Activated naive CD4-positive, alpha-beta T cell treated with Interleukin-2 at 50 U/mL for 16 hours (primary cell): Measurements from ENCODE around the gene SIGLEC10.
"Not testable (repeated sequence)": the region's sequence is repeated elsewhere in the genome, so short reads cannot be mapped to it uniquely, and the experiment has no call there.

Experiments used
- DNase-seq: peaks from one replicate; pipeline ENCODE4 v3.0.0-alpha.2; 2020

SIGLEC10 gene

GRCh38 chr19:51417107-51417809 is at the start of gene SIGLEC10:
SIGLEC10 (minus strand) TSS chr19:51417642; CDS start chr19:51417581, 61 bp downstream.
- no peak for DNase-seq

GRCh38 chr19:51466723-51467122 is 49.3 kb upstream of the SIGLEC10 start:
- DNase-seq, result no peak

GRCh38 chr19:51463976-51464581 is 46.6 kb upstream of the SIGLEC10 start:
- DNase-seq, result not testable (repeated sequence)

- DNase-seq, result no peak
These were observed 45.2 kb upstream of the SIGLEC10 start for GRCh38 chr19:51462681-51463080.

- DNase-seq, result no peak
These were observed 44.8 kb upstream of the SIGLEC10 start for GRCh38 chr19:51462276-51462675.

- DNase-seq, result no peak
These were observed 44.3 kb upstream of the SIGLEC10 start for GRCh38 chr19:51461723-51462161.

GRCh38 chr19:51460164-51460992 is 42.9 kb upstream of the SIGLEC10 start:
- DNase-seq, result no peak

GRCh38 chr19:51458899-51459505 is 41.6 kb upstream of the SIGLEC10 start:
- DNase-seq, result no peak

GRCh38 chr19:51458051-51458645 is 40.7 kb upstream of the SIGLEC10 start, which contains the start of gene SIGLEC8:
SIGLEC8 (minus strand) TSS chr19:51458454; CDS start chr19:51458387, 67 bp downstream.
- no peak for DNase-seq

GRCh38 chr19:51457351-51458013 is 40.0 kb upstream of the SIGLEC10 start:
- DNase-seq, result no peak

GRCh38 chr19:51456541-51457290 is 39.3 kb upstream of the SIGLEC10 start:
- DNase-seq, result no peak

GRCh38 chr19:51450730-51451307 is 33.4 kb upstream of the SIGLEC10 start:
- peak; percentile 57 for DNase-seq

- peak; percentile 52 for DNase-seq
These were observed 31.1 kb upstream of the SIGLEC10 start for GRCh38 chr19:51448411-51449016.

GRCh38 chr19:51448011-51448410 is 30.6 kb upstream of the SIGLEC10 start:
- DNase-seq, result no peak

- not testable (repeated sequence) for DNase-seq
These were observed 30.1 kb upstream of the SIGLEC10 start for GRCh38 chr19:51447510-51447909.

- DNase-seq, result peak; percentile 88
These were observed 24.3 kb upstream of the SIGLEC10 start for GRCh38 chr19:51441410-51442390.

GRCh38 chr19:51440846-51441409 is 23.5 kb upstream of the SIGLEC10 start:
- peak; percentile 74 for DNase-seq

GRCh38 chr19:51440052-51440451 is 22.6 kb upstream of the SIGLEC10 start:
- DNase-seq, result no peak

- DNase-seq, result peak; percentile 13
These were observed 21.6 kb upstream of the SIGLEC10 start for GRCh38 chr19:51439021-51439465.
